ENCODE data around the gene CRABP1. TPM values are rescaled to one million over a fixed set of nuclear protein-coding genes. Genes with fewer than 3 reads are reported as not detected.

CRABP1 gene
- polyA plus RNA-seq, 3 donors = not detected

DNA sequence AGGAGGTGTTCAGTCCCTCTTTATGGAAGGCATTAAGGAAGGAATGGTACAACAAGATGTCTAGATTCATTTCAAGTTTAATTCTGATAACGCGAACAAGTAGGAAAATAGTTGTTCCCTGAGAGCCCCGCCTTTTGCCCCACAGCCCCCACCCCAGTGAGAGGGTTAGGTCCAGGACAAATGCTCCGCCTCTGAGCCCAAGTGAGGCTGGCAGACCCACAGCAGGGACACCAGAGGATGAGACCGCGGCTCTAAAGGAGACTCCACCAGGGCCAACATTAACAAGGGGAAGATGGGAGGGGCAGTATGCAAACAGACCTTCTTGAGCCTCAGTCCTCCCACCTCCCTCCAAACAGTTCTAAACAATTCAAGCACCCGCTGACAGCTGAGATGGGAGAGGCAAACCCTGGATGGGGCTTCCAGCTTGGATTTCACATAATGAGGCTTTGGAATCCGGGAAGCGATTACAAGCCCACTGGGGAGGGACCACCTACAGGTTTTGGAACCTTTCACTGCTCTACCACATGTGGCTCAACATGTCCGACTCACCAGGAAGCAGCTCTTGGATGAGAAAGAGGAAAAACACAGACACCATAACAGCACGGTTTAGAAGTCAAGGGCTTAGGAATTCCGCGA, 54.9 kb downstream of the CRABP1 start:
- Histone ChIP-seq H3K27ac (ENCODE audit: low read depth in 1 of 2, low read length in 2 of 2) (no peak overlapping the region), H3K36me3 (replicated peaks in 1 of 2; ENCODE audit: control insufficient read depth in 1 of 2, insufficient read depth in 2 of 2, low read length in 2 of 2) (no peaks in the 10 kb centered on the region), H3K27me3 (ENCODE audit: control insufficient read depth in 2 of 2, insufficient read depth in 2 of 2, low read length in 2 of 2) (no peaks in the 10 kb centered on the region), H4K20me1 (ENCODE audit: insufficient read depth, low read length) (no peaks in the 10 kb centered on the region), H3K4me3 (replicated peaks in 1 of 3; ENCODE audit: low read depth in 2 of 3, low read length in 3 of 3) (no peak overlapping the region), H3K9me3 (replicated peaks in 1 of 2; ENCODE audit: control insufficient read depth in 1 of 2, insufficient read depth in 1 of 2, low read length in 2 of 2) (no peaks in the 10 kb centered on the region), H2AFZ (ENCODE audit: insufficient read depth, low read depth, low read length, poor library complexity, severe bottlenecking) (no peak overlapping the region), H3K4me1 (ENCODE audit: control insufficient read depth in 1 of 2, insufficient read depth in 2 of 2, low read length in 2 of 2) (peaks cover 22 to 23% of the 10 kb centered on the region in 2 donors), H3K9ac (ENCODE audit: insufficient read depth, low read length, poor library complexity, severe bottlenecking) (no peak overlapping the region), H3K4me2 (replicated peaks; ENCODE audit: extremely low read depth, low read length, poor library complexity, severe bottlenecking) (no peak overlapping the region), H3K79me2 (ENCODE audit: insufficient read depth, low read length) (no peaks in the 10 kb centered on the region)
- Mint-ChIP-seq H3K27ac (no peak overlapping the region), H3K4me3 (no peak overlapping the region), H3K9me3 (peaks cover 0 to 3% (median 2%) of the 10 kb centered on the region in 7 donors), H3K27me3 (ENCODE audit: low read depth in 3 of 3) (no peaks in the 10 kb centered on the region), H3K4me1 (peaks cover 34% of the 10 kb centered on the region), H3K36me3 (no peaks in the 10 kb centered on the region)
- 100% methylated on average over 1 of the region's 13 CpGs for WGBS (ENCODE audit: insufficient coverage)
- intact Hi-C loops (cut with micrococcal nuclease) = no loop called here
- TF ChIP-seq, protein P1, sequence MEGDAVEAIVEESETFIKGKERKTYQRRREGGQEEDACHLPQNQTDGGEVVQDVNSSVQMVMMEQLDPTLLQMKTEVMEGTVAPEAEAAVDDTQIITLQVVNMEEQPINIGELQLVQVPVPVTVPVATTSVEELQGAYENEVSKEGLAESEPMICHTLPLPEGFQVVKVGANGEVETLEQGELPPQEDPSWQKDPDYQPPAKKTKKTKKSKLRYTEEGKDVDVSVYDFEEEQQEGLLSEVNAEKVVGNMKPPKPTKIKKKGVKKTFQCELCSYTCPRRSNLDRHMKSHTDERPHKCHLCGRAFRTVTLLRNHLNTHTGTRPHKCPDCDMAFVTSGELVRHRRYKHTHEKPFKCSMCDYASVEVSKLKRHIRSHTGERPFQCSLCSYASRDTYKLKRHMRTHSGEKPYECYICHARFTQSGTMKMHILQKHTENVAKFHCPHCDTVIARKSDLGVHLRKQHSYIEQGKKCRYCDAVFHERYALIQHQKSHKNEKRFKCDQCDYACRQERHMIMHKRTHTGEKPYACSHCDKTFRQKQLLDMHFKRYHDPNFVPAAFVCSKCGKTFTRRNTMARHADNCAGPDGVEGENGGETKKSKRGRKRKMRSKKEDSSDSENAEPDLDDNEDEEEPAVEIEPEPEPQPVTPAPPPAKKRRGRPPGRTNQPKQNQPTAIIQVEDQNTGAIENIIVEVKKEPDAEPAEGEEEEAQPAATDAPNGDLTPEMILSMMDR (IDR thresholded peaks at IDR 0.05) = no peak
- no peak for DNase-seq

DNA sequence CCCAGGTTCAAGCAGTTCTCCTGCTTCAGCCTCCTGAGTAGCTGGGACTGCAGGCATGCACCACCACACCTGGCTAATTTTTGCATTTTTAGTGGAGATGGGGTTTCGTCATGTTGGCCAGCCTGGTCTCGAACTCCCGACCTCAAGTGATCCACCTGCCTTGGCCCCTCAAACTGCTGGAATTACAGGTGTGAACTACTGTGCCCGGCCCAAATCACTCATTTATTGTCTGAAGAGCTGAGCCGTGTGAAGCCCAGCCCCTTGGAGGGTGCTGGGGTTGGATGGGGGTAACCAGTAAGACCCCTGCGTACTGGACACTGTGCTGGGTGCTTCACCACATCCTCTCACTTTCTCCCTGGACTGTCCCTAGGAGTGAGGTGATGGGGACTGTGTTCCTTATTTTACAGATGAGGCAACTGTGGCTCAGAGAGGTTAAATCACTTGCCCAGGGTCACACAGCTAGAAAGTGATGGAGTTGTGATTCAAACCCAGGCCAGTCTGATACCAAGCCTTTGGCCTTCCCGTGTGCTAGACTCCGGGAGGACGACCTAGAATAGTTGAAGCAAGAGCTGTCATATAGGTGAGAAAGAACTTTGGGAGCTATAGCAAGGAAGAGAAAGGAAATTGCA, 56.1 kb downstream of the CRABP1 start:
- Histone ChIP-seq H3K27me3 (ENCODE audit: control insufficient read depth in 2 of 2, insufficient read depth in 2 of 2, low read length in 2 of 2) (no peaks in the 10 kb centered on the region), H3K36me3 (replicated peaks in 1 of 2; ENCODE audit: control insufficient read depth in 1 of 2, insufficient read depth in 2 of 2, low read length in 2 of 2) (no peaks in the 10 kb centered on the region), H3K4me1 (ENCODE audit: control insufficient read depth in 1 of 2, insufficient read depth in 2 of 2, low read length in 2 of 2) (peaks cover 23 to 27% of the 10 kb centered on the region in 2 donors), H3K9me3 (replicated peaks in 1 of 2; ENCODE audit: control insufficient read depth in 1 of 2, insufficient read depth in 1 of 2, low read length in 2 of 2) (no peaks in the 10 kb centered on the region), H3K4me3 (replicated peaks in 1 of 3; ENCODE audit: low read depth in 2 of 3, low read length in 3 of 3) (no peak overlapping the region), H3K4me2 (replicated peaks; ENCODE audit: extremely low read depth, low read length, poor library complexity, severe bottlenecking) (no peak overlapping the region), H3K27ac (ENCODE audit: low read depth in 1 of 2, low read length in 2 of 2) (no peak overlapping the region), H2AFZ (ENCODE audit: insufficient read depth, low read depth, low read length, poor library complexity, severe bottlenecking) (no peak overlapping the region), H3K9ac (ENCODE audit: insufficient read depth, low read length, poor library complexity, severe bottlenecking) (no peak overlapping the region), H3K79me2 (ENCODE audit: insufficient read depth, low read length) (no peaks in the 10 kb centered on the region), H4K20me1 (ENCODE audit: insufficient read depth, low read length) (no peaks in the 10 kb centered on the region)
- intact Hi-C loops (cut with micrococcal nuclease) = no loop called here
- no peaks in the 10 kb centered on the region for H3K27me3 Mint-ChIP-seq (ENCODE audit: low read depth in 3 of 3)
- no peaks in the 10 kb centered on the region for H3K36me3 Mint-ChIP-seq
- no peaks in the 10 kb centered on the region for H3K9me3 Mint-ChIP-seq
- H3K4me3 Mint-ChIP-seq = no peak overlapping the region
- DNase-seq = no peak
- WGBS (ENCODE audit: insufficient coverage) = 100% methylated on average over 3 of the region's 9 CpGs
- H3K4me1 Mint-ChIP-seq = peaks cover 31% of the 10 kb centered on the region
- H3K27ac Mint-ChIP-seq = no peak overlapping the region
- TF ChIP-seq, protein P1 (IDR thresholded peaks at IDR 0.05) = no peak
